ENCODE results near the gene ULBP2. TPM values are rescaled to one million over a fixed set of nuclear protein-coding genes. Genes with fewer than 3 reads are reported as not detected.
"Not testable (repeated sequence)": the region's sequence is repeated elsewhere in the genome, so short reads cannot be mapped to it uniquely, and the experiment has no call there.

ULBP2 gene
- polyA plus RNA-seq, 12 donors: 0.20 to 0.86 (median 0.36) TPM; not detected in 2

DNA sequence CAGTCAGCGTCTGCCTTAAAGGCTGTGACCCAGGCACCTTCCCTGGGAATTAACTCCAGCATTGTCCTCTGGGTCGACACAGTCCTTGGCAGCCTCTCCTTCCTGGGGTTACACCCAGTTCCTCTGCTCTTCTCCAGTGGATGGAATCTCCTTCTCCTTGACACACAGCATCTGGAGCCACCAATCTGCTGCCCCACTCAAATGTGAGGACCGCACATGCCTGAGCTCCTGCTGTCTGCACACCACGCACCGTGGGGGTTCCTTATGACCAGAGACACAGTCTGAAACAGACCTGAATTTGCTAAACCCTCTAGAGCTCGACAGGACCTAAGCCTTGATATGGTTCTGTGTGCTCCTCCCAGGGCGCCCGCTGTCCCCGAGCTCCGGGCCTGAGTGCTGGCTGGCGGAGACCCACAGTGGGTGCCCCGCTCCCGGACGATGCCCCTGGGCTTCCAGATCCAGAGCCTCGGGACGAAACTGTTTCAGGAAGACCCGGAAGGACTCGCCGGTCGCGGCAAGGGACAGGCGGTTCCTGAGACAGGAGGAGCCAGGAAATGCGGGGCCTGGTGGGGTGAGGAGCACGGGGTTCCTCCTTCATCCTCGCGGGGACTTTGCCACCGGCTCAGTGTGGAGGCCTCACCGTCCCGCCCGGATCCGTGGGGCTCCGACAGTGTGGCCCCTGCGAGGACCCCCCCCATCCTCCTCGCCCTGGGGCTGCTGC is 16.4 kb upstream of the ULBP2 start:
- DNase-seq: no peak

DNA sequence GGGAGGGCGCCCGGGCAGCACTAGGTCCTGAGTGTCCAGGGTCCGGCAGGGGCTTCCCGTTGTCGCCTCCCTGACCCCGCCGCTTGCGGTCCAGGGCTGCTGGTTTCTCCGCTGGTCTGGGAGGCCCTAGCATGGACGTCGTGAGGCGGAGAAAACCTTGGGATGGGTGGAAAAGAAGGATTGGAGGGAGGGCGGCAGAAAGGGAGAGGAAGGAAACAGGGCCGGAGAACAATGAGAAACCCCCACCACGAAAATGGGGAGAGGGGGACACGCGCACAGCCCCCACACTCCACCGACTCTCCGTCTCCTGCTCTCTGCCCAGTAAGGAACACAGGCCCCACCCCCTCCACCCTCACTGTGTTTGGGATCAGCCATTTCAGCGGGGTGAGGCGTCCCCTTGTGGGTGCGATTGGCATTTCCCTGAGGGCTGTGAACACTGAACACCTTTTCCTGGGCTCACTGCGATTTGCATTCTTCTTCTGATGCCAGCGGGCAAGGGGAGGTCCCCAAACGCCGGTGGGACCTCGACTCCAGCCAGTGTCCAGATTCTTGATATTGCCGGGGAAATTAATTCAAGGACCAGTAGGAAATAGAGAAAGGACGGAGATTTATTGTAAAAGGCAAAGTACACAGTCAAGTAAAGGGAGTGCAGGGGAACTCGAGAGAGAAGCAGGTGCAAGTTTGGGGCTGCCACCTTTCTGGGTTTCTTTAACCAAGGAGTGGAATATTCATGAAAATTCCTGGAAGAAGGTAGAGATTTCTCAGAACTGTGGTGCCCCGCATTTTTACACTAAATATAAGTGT is 15.6 kb upstream of the ULBP2 start:
- DNase-seq: peak; percentile 80

DNA sequence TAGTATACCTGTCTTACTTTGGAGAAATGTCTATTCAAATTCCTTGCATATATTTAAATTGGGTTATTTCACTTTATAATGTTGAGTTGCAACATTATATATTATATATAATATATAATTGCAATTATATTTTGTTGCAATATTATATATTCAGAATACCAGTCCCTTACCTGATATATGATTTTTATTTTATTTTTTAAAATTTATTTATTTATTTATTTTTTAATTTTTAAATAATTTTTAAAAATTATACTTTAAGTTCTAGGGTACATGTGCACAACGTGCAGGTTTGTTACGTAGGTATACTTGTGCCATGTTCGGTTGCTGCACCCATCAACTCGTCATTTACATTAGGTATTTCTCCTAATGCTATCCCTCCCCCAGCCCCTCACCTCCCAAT is 14.8 kb upstream of the ULBP2 start:
- not testable (repeated sequence) for DNase-seq

DNA sequence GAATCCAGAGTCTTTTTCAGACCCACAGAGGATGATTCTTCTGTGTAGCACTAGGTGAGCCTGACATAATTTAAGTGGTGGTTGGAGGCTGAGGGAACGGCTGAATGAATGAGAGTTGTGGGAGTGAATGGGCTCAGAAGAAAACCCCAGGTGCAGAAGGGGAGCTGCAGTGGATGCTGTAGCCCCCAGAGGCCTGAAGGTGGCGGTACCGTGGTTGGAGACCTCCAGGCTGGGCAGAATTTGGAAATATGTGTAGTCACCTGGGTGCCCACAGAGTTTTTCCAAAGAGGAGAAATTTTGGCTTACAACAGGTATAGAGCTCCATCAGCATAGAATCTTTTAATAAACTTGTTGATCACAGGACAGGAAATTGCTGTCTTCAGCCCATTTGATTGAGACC is 12.4 kb upstream of the ULBP2 start:
- no peak for DNase-seq

DNA sequence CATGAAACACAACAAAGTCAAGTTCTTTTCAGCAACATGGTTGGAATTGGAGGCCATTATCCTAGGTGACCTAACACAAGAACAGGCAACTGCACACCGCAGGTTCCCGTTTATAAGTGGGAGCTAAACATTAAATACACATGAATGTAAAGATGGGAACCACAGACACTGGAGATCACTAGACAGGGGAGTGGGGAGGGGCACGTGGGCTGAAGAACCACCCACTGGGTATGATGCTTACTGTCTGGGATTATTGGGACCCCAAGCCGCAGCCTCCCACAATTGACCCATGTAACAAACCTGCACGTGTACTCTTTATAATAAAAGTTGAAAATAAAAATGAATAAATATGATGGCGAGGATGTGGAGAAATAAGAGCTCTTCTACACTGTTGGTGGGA is 10.3 kb upstream of the ULBP2 start:
- DNase-seq: no peak

DNA sequence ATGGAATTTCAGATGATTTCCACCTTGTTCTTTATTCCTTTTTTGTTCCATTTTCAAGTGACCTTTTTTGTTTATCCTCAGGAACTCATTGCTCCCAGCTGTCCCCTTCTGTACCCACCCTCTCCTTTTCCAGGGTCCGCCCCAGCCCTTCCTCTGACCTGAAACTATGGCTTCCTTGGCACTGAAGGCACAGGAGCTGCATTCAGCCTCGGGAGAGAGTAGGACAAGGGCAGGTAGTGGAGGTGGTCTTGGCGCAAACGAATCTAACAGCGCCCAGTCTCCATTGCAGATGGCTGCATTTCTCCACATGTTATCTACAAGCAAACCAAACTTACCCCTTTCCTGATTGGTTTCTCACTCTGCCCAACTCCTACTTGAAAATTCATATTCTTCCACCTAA is 8.8 kb upstream of the ULBP2 start:
- no peak for DNase-seq

DNA sequence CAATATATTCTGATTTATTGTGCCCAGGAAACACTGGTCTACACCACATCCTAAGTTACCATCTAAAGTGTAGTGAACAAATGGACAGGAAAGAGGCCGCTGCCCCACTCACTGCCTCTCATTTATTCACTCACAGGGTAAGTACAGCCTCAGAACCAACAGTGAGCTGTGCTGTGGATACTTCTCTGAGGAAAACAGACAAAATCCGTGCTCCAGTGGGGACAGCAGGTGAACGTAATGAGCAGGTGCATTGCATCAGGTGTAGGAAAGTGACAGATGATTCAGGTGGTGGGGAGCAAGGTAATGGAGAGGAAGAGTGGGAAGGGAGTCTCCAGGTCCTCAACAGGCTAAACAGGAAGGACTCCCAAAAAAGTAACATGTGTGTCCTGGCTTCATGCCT is 8.4 kb upstream of the ULBP2 start:
- DNase-seq: no peak

DNA sequence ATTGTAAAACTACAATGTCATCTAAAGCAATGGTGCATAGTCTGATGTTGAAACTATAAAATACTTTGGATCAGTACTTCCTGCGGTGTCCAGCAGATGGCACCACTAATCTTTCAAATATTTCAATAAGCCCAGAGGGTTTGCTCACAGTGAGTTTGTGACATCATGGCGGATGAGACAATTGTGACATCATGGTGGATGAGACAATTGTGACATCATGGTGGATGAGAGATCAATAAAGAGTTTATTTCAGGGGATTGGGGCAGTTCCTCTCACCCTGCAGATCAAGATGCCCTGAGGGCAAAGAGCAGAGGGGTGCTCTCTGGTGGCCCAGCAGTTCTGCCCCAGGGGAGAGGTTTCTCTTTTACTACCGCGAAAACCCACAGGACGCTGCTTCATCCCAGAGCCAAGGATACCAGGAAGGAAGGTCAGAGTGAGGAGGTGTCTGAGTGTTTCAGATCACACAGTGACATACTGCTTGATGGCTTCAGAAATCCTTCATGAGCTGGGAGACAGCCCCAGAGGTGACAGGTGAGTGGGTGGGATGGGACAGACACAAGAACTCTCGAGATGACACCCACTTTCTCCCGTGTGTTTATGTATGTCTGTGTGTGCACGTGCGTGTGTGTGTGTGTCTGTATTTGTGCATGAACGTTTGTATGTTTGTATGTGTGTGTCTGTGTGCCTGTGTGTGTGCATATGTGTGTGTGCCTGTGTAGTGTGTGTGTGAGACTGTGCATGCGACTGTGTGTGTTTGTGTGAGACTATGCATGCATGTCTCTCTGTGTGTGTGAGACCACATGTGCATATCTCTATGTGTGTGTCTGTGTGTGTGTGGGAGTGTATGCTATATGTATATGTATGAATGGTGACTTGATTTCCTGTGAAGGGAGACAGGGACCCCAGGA is 7.3 kb upstream of the ULBP2 start:
- DNase-seq: peak; percentile 67

DNA sequence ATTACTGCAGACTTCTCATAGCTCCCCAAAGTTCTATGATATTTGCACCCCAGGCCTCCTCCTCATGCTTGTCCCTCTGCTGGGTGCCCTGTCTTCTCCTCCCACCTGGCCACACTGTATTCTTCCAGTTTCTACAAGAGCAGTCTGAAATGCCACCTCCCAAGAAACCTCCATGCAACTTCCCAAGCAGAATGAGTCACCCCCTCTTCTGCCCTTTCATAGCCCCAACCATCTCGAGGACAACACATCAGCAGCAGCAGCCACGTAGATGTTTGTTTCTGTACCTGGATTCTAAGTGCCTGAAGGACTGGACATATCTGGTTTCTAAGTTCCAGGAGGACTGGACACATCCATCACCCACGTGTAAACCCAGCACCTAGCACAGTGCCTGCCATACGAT is 6.6 kb upstream of the ULBP2 start:
- DNase-seq: no peak

DNA sequence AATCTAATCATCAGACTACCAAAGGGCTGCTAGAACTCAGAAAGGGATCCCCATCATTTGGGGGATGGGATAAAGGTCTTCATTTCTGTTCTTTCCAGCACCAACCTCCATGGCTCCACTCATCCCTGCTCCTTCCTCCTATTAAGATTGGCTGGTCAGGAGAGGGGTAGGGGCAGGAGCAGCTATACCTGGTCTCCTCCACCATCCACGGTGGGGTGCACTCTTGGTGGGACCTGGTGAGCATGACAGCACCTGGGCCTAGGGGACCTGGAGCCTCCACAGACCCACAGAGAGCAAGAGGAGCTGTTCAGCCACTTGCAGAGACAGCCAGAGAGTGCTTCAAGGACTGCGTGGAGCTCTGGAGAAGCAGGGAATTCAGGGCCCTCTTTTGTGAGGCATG is 6.1 kb upstream of the ULBP2 start:
- DNase-seq: no peak

DNA sequence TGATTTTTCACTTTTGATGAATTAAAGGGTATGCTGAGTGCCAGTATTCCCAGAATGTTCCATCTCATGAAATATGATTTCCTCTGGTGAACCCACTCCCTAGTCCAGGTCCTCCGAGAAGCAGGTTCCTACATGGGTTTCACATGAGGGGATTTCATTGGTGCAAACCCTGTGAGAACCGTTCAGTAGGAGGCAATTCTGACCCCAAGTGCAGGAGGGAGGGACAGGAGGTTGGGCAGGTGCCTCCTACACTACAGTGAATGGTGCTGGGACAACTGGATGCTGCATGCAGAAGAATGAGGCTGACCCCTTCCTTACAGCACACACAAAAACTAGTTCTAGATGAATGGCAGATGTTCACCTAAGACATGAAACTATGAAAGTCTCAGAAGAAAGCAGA is 5.1 kb upstream of the ULBP2 start:
- no peak for DNase-seq

DNA sequence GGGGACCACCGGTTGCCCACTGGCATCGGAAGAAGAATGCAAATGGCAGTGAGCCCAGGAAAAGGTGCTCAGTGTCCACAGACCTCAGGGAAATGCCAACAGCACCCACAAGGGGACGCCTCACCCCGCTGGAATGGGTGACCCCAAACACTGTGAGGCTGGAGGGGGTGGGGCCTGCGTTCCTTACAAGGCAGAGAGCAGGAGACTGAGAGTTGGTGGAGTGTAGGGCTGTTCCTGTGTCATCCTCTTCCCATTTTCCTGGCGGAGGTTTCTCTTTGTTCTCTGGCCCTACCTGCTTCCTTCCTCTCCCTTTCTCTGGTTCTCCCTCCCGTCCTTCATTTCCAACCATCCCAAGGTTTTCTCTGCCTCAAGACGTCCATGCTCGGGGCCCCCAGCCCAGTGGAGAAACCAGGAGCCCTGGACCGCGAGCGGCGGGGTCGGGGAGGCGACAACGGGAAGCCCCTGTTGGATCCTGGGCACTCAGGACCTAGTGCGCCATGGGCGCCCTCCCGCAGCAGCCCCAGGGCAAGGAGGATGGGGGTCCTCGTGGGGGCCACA is 3.7 kb upstream of the ULBP2 start:
- DNase-seq: not testable (repeated sequence)

DNA sequence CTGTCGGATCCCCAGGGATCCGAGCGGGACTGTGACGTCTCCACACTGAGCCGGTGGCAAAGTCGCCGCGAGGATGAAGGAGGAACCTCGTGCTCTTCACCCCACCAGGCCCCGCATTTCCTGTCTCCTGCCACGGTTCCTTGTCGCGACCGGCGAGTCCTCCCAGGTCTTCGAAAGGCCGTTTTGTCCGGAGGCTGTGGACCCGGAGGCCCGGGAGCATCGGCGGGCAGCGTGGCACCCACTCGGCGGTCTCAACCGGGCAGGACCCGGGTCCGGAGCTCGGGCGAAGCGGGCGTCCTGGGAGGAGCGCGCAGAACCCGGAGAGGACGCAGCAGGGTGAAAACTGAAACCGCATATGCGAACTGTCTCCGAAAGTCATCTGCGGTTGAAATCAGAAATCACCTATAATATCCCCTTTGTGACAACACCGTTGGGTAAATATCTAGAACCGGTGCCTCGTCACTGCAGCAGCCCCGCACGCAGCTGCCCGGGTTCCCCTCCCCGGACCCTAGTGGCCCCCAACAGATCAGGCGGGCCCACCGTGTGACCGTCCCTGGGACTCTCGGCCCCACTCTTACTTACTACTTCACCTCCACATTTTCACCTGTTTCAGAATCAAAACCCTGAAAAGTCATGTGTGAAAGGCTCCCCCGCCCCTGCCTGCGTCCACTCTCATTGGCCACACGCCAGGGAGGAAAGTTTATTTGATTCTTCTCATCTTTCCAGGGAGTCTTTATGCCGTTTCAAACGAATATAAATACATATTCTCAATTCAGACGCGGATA is 3.1 kb upstream of the ULBP2 start:
- no peak for DNase-seq

DNA sequence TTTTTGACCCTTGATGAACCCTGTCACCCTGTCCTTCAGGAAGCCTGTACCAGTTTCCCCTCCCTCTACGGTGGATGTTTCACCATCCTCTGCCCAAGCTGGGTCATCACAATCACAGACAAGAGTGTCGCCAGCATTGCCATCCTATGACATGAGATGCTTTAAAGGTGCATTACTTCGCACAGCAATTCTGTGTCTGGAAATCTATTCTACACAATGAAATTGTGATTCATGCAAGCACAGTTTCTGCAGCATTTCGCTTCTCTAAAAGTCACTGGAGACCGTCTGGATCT is 2.5 kb upstream of the ULBP2 start:
- no peak for DNase-seq

DNA sequence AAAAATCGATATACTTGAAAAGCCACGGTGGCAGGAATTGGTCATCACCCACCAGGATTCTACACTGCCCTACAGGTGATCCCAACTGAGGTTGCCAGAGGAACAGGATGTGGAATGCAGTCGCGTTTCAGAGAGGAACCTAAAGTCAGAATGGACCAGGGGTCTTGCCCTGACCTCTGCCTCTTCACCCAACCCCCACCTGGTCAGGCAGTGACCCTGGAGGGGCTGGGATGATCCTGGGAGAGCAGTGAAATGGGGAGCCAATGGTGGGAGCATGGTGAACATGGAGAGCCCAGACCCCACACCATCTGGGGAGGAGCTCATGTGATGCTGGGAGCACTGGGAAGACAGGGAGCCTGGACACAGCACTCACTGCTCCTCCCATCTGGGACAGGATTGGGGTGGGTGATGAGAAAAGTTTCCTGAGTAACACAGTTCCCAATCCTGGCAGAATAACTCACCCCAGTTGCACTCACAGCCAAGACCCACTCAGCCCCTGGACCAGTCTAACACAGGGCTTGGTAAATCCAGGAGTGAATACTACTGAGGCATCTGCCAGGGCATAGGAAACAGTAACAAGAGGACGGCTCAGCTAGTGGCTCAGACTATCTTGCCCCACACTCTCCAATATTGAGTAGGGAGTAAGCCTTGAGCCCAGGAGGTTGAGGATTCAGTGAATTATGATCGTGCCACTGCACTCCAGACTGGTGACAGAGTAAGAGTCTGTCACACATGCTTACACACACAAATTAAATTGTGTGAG is 1.7 kb upstream of the ULBP2 start:
- DNase-seq: no peak

DNA sequence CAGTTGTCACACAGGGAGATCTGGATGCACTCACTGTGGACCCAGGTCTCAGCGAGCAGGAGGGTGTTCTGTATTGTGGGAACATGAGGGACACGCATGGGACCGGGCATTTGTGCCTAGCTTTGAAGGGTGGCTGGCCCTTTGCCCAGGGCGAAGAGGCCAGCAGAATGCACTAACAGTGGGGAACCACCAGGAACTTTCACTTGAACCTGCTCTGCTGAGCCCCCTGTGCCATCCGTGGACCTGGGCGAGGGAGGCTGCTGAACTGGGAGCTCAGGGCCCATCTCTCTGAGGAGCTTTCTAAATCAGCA is 1.2 kb upstream of the ULBP2 start:
- no peak for DNase-seq

DNA sequence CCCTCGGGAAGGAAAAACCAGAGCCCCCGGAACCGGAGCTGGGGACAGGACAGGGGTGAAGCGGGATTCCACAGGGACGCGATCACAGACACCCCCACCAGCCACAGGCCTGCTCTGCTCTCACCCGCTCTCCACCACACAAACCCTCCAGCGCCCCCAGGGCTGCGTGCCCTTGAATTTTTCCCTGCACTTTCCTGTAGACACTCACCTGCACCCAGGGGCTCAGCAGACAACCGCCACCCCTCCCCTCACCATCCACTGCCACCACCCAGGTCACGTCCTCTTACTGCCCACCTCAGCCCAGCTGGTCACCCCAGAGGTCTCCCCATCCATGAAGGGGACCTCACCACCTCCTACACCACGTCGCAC is 631 bp downstream of the ULBP2 start:
- DNase-seq: no peak

DNA sequence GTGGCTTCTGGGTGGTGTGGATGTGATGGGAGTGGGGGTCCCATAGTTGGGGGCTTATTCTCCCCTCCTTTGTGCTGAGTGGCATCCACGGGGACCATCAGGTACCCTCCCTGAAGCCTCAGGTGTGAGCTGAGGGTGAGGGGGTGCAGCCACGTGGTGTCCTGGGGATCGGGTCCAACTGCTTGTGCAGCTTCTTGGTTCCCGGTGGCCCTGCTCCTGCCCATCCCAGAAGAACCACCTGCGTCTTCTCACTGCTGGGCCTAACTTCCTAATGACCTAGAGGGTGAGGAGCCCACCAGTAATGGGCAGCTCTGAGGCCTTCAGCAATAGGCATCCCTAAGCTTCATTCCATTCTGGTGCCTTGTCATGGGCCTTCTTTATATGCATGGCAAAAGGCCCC is 1.5 kb downstream of the ULBP2 start:
- DNase-seq: not testable (repeated sequence)

DNA sequence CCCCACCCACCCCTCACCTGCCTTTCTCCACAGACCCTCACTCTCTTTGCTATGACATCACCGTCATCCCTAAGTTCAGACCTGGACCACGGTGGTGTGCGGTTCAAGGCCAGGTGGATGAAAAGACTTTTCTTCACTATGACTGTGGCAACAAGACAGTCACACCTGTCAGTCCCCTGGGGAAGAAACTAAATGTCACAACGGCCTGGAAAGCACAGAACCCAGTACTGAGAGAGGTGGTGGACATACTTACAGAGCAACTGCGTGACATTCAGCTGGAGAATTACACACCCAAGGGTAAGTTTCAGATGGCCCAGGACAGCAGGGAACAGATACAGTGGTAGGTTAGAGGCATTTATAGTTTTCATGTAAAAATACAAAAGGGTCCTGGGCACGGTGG is 3.5 kb downstream of the ULBP2 start:
- DNase-seq: not testable (repeated sequence)

DNA sequence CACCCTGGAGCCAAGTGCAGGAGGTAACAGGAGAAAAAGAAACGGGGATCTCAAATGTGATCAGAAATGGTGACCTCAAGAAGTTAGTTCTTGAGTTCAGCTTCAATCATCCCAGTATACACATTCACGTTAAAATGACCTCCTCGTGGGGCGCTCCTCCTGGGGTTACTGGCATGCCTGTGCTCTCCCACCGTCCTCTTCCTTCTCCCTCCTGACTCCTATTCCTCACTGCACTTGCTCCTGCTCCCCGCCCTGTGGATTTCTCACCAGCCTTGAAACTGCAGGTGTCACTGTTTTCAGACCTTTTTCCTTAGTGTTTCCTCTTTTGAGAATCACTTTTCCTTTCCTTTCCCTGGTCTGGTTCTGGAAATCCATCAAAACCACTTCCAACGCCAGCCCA is 4.8 kb downstream of the ULBP2 start:
- not testable (repeated sequence) for DNase-seq

DNA sequence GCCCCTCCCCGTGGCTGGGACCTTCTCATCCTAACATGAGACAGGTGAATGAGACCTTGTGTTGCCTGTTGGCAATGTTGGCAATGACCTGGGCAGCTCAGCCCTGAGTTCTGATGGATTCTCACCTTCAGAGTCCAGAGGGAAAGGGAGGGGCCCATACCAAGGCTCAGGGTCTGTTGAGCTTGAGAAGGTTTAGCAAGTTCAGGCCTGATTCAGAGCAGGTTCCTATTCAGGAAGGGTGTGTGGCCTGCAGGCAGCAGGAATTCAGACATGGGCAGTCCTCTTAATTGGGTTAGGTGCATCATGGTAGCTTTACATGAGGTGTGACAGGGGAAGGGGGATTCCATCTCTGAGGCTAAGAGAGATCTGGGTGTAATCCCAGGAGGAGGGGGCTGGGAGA is 5.7 kb downstream of the ULBP2 start:
- not testable (repeated sequence) for DNase-seq

All from muscle of arm (tissue), 12 donors.